ENCODE results near the gene WDR81.
"Not testable (repeated sequence)": the region's sequence is repeated elsewhere in the genome, so short reads cannot be mapped to it uniquely, and the experiment has no call there.

Gene WDR81

DNA sequence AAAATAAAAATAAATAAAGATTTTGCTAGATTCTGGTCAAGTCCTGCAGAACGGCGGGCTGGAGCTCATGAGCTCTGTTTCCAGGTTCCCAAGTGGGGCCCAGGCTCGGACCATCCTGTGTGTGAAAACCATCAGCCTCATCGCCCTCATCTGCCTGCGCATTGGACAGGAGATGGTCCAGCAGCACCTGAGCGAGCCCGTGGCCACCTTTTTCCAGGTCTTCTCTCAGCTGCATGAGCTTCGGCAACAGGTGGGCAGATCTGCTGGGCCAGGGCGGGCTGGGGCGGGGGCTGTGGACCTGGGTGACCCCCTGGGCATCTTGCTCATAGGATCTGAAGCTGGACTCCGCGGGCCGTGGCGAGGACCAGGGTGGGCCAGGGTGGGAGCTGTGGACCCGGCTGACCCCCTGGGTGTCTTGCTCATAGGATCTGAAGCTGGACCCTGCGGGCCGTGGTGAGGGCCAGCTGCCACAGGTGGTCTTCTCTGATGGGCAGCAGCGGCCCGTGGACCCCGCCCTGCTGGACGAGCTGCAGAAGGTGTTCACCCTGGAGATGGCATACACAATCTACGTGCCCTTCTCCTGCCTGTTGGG lies 7.8 kb downstream of the WDR81 start:
- no peak for DNase-seq

DNA sequence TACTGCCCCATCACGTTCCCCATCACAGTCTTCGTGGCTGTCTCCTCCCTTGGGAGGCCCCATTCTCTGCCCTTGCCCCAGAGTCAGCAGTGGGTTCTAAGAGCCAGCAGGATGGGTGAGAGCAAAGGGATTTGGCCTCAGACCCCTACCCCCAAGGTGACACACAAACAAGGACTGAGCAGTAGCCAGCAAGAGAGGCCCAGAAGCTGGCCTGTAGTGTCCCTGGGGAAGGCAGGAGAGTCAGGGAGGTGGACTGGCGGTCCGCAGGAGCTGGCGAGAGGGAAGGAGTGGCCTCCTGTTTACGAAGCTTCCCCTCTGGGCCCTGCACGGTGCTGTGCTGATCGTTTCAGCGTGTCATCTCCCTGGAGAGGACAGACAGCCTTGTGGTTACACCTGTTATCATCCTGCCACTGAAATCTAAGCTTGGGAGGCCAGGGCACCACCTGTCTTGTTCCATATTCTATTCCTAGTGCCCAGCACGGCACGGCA lies 8.4 kb downstream of the WDR81 start:
- no peak for DNase-seq

DNA sequence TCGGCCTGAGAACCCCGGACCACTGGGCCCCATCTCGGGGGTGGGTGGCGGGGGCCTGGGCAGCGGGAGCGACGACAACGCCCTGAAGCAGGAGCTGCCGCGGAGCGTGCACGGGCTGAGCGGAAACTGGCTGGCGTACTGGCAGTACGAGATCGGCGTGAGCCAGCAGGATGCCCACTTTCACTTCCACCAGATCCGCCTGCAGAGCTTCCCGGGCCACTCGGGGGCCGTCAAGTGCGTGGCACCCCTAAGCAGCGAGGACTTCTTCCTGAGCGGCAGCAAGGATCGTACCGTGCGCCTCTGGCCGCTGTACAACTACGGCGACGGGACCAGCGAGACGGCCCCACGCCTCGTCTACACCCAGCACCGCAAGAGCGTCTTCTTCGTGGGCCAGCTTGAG lies 9.3 kb downstream of the WDR81 start:
- DNase-seq = no peak

DNA sequence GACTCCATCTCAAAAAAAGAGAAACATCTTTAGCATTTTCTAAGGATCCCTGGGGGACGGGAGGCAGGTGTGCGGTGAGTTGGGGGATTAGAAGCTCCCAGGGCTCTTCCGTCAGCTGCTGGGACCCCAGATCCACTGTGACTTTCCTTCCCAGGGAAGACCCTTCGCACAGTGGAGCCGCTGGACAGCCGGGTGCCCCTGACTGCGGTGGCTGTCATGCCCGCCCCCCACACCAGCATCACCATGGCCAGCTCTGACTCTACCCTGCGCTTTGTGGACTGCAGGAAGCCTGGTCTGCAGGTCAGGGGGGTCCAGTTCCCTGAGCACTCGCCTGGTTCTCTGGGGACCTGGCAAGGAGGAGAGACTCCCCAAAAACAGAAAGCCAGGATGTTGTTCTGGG lies 10.9 kb downstream of the WDR81 start:
- DNase-seq = no peak

GRCh38 chr17:1735834-1736347 lies 11.4 kb downstream of the WDR81 start:
- no peak for DNase-seq

GRCh38 chr17:1736348-1737281 lies 12.1 kb downstream of the WDR81 start:
- peak; percentile 61 for DNase-seq

DNA sequence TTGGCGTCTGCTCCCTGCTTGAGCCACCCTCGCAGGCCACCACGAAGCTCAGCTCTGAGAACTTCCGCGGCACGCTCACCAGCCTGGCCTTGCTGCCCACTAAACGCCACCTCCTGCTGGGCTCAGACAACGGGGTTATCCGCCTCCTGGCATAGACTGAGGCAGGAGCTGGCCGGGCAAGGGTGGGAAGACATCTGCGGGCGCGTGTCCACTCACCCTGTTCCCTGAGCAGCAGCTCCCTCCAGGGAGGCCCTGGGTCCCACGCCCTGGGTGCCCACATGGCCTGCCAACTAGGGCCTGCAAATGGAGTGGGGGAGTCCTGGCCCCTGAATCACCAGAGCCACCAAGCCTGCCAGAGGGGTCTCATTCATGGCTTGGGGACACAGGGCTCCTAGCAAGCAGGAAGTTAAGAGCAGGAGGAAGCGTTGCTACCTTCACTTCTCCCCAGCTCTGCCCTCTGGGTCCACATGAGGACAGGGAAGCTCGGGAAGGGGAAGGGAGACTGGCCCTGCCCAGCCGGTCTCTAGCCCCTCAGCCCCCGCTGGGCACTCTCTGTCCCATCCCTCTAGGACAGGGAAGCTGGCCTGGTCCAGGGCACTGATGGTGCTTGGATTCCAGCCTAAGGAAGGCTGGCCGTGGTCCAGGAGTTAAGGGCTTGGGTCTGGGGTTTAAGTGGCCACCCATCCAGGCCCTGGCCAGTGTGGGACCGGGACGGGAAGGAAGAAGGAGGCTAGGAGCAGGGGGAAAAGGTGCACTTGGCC lies 13.2 kb downstream of the WDR81 start:
- DNase-seq = no peak

- not testable (repeated sequence) for DNase-seq
These were observed 17.4 kb downstream of the WDR81 start for GRCh38 chr17:1741899-1742298.

- no peak for DNase-seq
These were observed 18.0 kb downstream of the WDR81 start, which contains the start of gene SERPINF2 for GRCh38 chr17:1742371-1743087. SERPINF2 (plus strand) TSS chr17:1742871; CDS start chr17:1744996, 2,125 bp downstream.

GRCh38 chr17:1743088-1743439 lies 18.6 kb downstream of the WDR81 start:
- DNase-seq = no peak

DNA sequence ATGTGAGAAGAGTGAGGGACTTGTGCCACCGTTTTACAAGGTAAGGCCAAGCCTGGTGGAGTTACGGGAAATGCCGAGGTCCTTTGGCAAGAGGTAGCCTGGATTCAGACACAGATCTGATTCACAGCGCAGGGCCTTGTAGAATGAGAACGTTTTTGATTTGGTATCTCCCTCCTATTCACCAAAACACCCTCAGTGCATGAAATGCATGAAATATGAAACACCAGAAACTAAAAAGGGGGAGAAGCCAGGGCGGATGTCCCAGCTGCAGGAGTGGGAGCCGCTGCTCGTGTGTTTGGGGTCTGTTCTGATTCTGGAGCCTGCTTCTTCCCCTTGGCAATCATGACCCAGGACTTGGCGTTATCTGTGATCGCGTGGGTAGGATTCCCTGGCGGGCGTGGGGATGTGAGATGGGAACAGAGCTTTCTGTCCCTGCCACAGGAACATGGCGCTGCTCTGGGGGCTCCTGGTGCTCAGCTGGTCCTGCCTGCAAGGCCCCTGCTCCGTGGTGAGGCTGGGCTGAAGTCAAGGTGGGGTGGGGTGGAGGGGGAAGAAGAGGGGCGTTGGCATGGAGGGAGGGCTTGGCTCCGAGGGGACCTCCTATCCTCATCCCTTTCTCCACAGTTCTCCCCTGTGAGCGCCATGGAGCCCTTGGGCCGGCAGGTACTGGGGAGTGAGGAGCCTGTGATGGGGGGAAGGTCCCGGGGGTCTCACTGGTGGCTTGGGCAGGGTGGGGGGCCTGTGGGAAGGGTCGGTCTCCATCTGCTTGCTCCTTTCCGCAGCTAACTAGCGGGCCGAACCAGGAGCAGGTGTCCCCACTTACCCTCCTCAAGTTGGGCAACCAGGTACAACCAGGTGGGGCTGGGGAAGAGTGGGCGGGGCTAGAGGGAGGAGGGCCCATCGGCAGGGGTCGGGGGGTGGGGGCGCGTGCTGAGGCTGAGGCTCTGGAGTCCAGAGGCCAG lies 20.3 kb downstream of the WDR81 start:
- no peak for DNase-seq

GRCh38 chr17:1745513-1746020 lies 21.1 kb downstream of the WDR81 start:
- no peak for DNase-seq

DNA sequence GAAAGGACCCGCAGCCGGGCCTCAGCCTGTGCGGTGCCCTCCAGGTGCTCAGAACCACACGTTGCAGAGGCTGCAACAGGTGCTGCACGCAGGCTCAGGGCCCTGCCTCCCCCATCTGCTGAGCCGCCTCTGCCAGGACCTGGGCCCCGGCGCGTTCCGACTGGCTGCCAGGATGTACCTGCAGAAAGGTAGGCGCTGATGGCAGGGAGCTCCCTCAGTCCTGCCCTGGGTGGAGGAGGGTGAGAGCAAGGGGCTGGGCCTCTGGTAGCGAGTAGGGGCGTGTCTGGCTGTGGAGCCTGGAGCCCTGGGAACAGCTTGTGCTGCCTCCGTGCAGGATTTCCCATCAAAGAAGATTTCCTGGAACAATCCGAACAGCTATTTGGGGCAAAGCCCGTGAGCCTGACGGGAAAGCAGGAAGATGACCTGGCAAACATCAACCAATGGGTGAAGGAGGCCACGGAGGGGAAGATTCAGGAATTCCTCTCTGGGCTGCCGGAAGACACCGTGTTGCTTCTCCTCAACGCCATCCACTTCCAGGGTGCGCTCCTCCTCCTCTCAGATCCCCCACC lies 22.6 kb downstream of the WDR81 start:
- no peak for DNase-seq

DNA sequence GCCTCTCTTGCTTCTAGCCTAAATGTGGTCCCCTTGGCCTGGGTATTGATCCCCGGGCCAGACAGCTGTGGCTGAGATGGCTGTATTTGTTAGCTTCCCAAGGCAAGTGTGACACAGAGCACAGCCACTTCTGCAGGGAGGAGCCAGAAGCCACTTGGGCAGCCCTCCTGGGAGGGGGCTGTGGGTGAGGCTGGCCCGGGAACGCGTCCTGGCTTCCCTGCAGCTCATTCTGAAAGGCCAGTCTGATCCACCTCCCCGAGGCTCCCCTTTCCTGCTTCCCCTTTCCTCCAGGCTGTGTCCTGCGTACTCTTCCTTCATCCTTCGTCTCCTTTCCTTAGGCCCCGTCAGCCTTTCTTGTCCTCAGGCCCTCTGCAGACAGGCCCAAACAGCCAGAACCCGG lies 26.1 kb downstream of the WDR81 start:
- DNase-seq = no peak

DNA sequence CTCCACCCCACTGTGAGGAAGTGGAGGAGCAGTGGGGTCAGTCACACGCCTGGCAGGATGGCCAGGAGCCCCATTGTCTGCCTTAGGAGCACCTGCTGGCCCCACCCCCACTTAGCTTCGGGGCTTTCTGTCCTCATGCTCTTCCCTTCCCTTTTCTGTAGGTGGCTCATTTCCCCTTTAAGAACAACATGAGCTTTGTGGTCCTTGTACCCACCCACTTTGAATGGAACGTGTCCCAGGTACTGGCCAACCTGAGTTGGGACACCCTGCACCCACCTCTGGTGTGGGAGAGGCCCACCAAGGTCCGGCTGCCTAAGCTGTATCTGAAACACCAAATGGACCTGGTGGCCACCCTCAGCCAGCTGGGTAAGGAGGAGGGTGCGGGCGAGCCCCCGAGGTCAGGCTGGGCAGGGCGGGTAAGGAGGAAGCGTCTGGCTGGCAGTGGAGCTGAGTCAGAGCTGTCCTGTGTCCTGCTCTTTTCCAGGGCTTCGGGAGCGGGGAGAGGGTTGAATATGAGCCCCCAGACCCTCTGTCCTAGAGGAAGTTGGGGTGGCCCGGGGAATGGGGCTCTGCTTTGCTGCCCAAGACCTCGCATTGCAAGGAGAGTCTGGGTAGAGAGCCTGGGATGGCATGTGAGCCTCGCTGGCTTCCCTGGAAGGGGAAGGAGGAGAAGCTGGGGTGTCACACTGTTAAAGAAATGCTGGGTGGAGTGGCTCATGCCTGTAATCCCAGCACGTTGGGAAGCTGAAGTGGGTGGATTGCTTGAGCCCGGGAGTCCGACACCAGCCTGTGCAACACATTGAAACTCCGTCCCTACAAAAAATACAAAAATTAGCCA lies 28.1 kb downstream of the WDR81 start:
- no peak for DNase-seq

- no peak for DNase-seq
These were observed 29.4 kb downstream of the WDR81 start for GRCh38 chr17:1753767-1754429.

DNA sequence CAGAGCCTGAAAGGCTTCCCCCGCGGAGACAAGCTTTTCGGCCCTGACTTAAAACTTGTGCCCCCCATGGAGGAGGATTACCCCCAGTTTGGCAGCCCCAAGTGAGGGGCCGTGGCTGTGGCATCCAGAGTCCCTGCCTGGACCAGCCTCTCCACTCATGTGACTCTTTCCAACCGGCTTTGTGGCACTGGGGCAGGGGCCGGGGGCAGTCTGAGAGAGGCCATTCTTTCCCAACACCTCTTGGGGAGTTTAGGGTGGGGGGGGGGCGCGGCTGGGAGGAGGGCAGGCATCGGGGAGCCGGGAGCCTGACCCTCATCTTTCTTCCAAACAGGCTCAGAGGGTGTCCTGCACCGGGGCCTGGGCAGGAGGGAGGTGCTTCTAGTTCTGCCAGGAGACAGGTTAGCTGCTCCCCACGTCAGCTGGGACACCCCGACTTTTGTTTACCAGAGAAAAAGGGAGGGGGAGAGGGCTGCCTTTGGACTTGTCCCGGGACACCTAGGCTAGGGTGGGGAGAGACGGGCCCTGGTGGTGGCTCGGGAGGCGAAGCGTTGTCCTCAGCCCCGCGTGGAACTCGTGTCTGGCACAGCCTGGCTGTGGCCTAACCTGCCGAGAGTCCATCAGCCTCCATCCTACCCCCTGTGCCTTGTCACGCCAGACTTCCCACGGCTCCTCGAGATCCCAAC lies 30.1 kb downstream of the WDR81 start:
- DNase-seq = no peak

DNA sequence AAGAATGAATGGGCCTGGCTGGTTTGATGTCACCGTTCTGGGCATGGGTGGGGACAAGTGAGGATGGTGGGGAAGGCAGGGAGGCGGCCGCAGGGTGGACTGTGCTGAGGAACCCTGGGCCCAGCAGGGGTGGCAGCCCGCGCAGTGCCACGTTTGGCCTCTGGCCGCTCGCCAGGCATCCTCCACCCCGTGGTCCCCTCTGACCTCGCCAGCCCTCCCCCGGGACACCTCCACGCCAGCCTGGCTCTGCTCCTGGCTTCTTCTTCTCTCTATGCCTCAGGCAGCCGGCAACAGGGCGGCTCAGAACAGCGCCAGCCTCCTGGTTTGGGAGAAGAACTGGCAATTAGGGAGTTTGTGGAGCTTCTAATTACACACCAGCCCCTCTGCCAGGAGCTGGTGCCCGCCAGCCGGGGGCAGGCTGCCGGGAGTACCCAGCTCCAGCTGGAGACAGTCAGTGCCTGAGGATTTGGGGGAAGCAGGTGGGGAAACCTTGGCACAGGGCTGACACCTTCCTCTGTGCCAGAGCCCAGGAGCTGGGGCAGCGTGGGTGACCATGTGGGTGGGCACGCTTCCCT lies 30.8 kb downstream of the WDR81 start:
- no peak for DNase-seq

Data from fibroblast of skin of right biceps (primary cell).